CD1c-positive myeloid dendritic cell (primary cell): Measurements from ENCODE around the gene HEYL.

Source experiments
- DNase-seq: peaks from one replicate; pipeline ENCODE4 v3.0.0-alpha.2; 2016; ENCODE audit errors: extremely low spot score

HEYL gene

DNA sequence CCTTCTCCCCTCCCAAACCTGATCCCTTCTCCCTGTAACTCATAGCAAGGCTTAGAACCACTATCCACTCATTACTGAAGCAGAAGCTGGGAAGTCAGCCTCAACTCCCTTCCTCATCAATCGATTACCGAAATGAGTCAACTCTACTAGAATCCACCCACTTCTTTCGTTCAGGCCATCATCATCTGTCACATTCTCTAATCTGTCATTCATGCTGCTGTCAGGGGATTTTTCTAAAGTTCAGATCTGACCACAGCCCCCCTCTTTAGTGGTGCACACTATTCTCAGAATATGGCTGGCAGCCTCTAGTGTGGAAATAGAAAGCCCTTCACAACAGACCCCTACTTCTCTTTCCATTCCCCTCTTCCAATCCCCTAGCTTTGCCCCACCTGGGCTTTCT, 27.3 kb upstream of the HEYL start:
- DNase-seq: peak; percentile 10

DNA sequence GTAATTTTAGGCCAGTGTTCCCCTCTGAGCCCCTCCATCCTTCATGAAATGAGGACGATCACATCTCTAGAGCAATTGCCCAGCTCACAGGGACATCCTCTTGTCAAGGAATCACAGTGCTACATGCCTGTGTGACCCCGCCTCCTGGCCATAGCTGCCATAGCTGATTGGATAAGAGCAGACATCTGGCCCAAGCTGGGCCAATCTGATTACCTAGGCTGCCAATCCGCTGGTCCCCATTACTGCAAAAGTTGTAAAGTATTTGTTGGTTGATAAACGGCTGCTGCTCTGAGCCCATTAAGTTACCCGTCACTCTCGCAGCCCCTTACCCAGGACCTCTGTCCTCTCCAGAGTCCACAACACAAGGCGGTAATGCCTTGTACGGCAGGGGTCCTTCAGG, 24.1 kb upstream of the HEYL start:
- DNase-seq: peak; percentile 6

DNA sequence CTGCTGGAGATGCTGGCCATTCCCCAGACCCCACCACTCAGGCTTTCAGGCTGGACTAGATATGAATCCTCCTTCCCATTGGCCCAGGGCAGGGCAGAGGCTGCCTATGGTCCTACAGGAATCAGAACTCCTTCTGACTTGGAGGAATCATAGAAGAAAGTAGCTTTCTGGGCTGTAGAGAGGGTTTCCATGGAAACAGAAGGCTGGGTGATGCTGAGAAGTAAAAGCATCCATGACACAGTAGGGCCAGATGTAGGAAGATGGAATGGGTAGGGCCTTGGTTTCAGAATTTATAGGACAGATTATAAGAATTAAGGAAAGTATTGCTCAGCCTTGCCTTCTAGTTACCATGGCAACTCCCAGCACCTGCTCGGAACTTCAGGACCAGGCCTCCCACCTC, 23.4 kb upstream of the HEYL start:
- DNase-seq: no peak

DNA sequence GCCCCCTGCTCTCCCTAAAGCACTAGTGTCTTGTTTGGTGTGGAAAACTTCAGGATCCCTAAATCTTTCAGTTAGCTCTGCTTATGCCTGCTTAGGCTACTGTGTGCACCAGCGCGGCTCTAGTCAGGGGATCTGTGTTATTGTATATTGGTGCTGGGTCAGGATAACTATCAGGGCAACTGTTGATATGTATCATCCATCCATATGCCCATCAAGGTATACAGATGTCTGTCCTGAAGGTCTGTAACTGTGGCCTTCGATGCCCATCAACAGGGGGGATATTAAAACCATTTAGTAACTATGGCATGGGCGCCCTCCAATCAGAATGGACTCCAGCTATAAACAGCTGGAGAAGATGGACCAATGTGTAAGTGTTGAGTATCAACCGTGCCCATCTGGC, 20.1 kb upstream of the HEYL start:
- DNase-seq: no peak

DNA sequence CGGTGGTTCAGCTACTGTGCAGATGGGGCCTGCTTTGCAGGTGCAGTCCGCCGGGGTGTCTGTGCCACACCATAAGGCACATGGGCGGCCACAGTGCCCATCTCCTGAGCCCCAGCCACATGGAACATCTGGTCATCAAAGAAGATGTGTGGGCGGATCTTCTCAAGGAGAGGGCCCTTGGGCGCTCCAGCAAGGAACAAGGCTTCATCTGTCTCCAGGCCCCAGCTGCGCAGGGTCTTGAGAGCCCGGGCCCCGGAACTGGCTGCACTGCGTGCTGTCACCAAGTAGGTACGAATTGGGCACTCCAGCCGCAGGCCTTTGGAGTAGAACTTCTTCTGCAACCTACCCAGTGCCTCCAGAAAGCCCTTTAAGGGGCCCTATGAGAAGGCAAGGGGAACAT, 19.7 kb upstream of the HEYL start:
- no peak for DNase-seq

DNA sequence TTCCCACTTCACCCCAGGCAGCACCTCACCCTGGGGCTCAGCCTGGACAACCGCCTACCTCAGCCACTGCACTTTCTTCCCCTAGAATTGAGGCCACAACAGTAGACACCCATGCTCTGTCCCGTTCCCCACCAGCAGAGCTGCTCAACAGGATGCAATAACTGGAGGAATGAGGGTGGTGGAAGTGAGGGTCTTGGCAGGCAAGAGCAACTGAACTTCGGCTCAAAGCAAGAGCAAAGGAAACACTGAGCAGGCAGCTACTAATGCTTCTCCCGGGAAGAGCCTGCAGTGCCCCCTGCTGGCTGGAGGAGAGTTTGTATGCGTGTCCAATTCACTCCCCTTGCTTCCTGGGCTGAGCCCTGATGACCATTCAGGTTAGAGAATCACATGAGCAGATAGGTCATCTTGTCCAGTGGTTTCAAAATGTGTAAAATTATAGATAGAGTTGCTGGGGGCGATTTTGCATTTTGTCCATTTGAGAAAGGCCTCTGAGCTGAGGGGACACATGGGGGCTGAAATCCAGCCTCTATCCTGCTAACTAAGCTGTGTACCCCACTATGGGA, 18.6 kb upstream of the HEYL start:
- peak; percentile 79 for DNase-seq

DNA sequence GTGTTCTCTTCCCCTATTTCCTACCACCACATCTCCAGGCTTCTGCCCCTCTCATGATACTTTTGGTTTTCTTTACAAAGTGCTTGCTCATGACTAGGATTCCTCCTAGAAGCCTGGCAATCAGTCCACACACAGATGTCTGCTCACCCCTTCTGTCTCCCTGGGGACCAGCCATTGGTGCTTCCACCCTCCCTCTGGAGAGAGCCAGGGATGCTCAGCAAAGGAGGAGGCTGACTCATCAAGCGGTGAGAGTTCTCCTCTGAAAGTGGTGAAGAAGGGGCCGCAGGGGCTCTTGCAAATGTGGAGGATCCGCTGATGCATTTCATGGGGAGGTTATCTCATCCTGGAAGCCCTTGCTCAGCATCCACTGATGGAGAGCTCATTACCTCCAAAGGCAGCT, 18.0 kb upstream of the HEYL start:
- DNase-seq: no peak

DNA sequence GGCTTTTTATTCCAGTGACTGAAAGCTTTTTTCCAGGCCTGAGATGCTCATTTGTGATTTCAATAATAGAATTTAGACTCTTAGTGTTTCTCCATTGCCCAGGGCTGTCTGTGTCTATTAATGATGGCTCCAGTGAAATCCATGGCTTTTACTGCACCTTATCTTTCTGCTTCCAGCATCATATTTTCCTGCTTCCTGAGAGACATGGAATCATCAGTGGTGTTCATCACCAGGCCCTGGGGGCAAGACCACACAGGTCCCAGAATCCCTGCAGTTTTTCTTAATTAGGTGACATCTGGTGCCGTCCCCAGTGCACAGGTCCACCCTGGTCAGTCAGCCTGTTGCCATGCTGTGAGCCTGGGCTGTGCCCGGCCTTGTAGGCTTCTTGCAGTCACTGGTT, 16.9 kb upstream of the HEYL start:
- no peak for DNase-seq

DNA sequence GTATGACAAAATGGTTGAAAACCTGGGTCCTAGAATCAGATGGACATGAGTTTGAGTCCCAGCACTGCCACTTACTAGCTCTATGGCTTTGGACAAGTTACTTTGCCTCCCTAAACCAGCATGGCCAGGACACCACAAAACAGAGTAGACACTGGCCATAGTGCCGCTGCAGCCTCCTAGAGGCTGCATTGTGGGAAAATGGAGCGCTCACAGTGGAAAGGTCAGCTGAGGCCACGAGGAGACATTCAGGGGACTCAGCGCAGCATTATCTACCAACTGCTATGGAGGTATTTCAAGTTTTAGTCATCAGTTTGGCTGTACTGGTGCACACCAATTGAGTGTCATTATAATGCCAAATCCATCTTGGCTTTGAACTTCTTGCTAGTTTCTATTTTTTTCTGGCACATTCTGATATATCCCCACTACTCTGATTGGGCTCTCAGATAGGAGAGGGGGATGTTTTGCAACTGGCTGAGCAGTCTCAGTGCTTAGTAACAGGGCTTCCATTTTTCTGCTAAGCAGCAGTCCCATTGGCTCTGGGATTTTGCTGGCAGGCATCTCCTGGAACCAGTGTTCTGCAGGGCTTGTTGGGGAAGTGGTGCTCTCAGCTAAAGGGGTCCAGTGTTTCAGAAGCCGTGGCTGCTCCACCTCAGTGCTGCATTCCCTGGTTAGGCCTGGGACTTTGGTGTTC, 16.3 kb upstream of the HEYL start:
- DNase-seq: no peak

DNA sequence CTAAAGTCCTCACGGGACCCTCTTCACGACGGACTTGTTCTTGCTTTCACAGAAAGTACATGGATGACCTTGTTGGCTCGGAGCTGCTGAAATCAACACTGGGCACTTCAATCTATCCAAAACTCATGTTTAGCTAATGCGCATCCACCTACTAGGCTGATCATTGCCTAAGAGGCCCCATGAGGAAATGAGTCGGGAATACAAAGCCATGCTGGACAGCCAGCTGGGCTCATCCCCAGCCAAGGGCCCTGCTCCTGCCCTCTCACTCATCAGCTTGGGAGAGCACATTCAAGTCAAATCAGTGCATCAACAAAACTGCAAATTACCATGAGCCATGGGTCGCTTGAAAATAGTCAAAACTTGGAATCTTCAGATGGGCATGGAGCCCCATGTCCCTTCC, 14.8 kb upstream of the HEYL start:
- no peak for DNase-seq

DNA sequence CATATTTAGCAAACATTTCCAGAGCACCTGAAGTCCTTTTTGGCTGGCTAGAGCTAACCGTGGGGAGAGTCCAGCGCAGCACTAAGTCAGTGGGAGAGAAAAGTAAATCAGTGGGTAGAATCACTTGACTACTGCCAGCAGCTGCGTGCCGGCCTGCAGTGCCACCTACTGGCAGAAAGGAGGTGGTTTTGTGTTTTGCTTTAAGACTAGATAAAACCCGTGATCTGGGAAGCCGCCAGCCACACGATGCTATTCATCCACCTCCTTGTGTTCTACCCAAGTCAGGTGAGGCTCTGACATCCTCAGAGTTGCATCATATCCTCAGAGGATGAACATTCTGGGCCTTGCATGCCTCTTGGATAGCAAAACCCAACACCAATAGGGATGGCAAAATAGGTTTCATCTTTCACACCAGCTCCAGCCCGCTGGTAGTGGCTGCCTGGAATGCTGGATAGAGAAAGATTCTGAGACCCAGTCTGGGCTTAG, 14.1 kb upstream of the HEYL start:
- peak; percentile 79 for DNase-seq

DNA sequence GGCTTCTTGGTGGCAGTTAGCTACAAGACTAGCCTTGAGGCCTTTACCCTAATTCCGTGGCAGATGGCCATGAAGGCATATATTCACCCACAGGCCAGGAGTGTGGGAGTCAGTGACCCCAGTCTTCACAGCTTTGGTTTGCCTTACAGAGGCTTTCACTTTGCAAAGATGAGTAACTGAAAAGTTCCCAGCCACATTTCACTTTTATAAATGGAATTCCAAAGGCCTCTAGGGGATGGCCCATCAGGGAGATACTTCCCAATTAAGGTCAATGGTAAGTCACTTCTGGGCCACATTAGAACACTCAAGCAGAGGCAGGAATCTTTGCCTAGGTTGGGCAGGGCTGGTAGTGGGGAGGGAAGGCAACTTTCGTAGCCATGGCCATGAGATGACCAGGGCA, 13.1 kb upstream of the HEYL start:
- no peak for DNase-seq

DNA sequence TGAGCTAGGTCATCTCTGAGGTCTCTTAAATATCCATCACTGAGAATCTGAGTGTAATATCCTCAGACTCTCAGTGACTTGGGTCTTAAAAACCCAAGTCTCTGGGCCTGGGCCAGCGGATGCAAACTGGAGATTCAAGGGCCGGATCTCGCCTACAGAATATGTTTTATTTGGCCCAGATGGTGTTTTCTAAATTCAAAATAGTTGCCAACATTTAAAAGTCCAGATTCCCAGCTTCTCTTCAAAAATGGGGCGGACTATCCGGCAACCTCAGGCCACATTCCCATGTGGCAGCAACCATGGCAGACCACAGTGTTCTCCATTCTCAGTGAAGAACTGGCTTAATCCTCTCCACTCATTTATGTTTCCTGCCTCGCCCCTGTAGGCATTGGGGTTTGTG, 12.7 kb upstream of the HEYL start:
- DNase-seq: no peak

DNA sequence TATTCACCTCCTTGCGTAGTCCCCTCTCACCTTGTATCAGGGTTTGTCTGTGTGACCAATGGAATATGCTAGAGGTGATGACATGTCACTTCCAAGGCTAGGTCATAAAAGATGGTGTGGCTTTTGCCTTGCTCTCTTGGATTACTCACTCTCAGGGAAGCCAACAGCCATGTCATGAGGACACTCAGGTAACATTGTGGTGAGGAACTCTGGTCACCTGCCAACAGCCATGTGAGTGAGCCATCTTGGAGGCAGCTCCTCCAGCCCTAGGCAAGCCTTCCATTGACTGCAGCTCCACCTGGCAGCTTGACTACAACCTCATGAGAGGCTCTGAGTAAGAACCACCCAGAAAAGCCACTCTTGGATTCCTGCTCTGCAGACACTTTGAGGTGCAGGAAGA, 11.0 kb upstream of the HEYL start:
- DNase-seq: no peak

DNA sequence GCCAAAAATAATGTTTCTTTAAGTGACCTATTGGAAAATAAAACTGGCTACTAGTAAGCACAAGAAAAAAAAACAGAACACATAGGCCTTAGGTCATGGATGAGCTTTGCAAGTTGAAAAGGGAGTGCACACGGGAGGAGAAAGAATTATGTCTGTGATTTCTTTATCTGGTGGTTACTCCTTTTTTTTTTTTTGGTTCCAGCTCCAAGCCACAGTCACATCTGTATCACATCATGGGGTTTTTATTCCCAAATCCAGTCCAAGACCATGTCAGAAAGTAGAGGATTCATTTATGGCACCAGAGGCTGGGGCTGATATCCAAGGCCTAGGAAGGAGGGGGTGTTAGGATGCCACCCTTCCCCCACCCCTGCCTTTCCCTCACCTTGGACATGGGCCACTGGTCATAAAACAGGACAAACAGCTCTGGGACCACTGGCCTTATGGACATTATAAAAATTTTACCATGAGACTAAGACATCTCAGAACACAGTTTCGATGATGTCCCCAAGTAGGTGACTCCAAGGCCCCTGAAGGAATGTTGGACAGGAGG, 10.3 kb upstream of the HEYL start:
- DNase-seq: no peak

DNA sequence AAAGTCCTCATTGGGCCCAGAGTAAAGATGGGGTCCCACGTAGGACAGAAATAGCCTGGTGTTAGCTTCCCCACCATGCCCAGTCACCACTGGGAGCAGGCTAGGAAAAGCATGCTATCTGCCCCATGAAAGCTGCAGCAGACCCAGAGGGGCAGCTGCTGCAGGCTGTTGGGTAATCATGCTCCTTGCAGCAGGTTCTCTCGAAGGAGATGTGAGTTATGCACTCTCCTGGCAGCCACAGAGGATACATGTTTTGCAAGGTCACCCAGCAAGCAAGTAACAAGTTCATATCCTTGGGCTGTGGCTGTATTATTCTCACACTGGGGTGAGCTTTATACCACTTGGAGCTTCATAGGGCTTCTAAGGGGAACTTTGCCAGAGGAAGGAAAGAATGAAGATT, 9.1 kb upstream of the HEYL start:
- DNase-seq: no peak

DNA sequence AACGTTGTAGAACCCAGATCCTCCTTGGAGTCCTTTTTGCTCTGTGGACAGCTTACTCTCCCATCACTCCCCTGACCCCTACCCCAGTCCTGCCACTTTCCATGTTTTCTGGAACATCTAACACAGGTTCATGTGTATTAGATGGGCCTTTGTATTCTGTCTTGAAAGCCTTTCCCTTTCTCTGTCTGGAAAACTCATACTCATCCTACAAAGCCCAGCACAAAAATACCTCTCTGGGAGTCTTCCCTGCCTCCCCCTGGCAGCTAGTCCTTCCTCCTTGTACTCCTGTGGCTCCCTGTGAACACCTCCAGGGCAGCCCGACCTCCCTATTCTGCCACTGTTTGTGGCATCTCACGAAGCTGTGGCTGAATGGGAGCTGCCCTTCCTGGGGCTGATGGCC, 7.8 kb upstream of the HEYL start:
- no peak for DNase-seq

DNA sequence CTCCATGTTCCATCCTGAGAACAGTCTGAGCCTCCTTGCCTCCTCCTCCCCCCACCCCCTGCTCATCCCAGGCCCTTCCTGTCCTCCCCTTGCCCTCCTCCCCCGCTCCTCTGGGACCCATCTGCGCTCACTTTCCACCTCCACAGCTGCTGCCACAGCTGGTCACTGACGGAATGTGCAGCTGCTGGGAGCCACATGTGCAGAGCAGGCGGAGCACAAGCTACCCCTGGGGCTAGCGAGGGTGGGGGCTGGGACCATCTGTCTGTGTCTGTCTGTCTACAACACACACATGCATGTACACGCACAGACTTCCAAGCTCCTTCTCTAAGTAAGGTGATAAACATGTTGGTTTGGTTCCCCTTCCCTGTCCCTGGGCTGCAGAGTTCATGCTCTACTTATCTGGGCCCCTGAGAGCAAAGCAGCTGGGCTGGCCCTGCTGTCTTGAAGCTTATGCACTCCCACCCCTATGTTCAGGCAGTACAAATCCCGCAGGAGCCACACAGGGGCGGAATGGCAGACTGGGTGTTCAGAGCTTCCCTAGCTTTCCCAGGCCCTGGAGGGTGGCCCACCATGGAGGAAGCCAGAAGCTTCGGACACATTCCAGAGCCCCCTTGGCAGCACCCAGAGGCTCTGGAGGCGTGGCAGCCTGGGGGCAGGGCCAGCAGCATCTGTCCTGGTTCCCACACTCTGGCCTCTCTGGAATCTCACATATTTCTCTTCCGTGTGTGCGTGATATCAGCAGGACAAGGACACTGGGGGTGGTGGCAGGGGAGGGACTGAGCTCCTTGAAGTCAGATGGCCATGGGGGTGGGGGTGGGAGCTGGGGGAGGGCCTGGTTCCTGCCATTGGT, 7.0 kb upstream of the HEYL start:
- DNase-seq: no peak

DNA sequence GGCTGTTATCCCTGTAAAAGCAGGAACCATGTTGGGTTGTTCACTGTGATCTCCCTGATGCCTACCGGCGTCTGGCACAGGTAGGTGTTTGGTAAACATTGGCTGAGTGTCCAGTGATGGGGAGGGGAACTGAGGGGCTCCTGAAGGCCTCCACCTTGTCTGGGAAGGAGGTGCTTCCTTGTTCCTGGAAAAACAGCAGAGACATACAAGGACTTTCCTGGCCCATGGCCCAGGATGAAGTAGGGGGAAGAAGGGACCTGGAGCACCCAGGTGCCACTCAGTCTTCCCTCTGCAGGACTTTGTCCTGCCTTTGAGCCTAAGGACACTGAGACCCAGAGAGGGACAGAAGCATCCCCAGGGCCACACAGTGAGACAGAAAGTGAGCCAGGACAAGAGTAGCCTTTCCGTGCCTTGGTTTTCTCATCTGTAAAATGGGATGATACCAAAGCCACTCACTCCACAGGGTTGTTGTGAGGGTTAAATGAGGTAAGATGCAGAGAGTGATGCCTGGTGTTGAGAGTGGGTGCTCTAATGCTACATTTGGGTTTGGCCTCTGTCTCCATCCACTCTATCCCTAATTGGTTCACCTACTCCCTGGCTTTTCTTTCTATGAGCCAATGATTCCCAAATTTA, 6.1 kb upstream of the HEYL start:
- no peak for DNase-seq

DNA sequence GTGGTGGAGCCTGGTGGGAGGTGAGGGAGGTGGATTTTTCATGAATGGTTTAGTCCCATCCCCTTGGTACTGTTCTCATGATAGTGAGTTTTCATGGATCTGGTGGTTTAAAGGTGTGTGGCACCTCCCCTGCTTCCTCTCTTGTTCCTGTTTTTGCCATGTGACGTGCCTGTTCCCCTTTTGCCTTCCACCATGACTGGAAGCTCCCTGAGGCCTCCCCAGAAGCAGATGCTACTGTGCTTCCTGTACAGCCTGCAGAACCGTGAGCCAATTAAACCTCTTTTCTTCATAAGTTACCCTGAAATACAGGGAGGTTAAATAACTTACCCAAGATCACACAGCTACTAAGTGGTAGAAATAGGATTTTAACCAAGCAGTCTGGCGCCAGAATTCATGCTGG, 4.3 kb upstream of the HEYL start:
- DNase-seq: no peak

DNA sequence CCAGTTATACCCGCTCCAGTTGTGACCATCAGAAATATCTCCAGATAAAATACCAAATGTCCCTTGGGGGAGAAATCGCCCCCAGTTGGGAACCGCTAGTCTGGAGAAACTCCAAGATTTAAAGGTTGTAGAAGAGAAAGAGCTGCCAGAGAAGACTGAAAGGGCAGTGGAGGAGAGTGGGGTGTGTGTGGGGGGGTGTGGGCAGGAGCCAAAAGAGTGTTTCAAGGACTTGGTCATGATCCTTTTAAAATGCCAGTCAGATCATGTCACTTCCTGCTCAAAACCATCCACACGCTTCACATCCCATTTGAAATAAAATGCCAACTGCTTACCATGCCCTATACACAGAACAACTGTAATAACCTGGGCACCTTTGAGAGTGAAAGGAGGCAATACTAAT, 3.4 kb upstream of the HEYL start:
- no peak for DNase-seq

DNA sequence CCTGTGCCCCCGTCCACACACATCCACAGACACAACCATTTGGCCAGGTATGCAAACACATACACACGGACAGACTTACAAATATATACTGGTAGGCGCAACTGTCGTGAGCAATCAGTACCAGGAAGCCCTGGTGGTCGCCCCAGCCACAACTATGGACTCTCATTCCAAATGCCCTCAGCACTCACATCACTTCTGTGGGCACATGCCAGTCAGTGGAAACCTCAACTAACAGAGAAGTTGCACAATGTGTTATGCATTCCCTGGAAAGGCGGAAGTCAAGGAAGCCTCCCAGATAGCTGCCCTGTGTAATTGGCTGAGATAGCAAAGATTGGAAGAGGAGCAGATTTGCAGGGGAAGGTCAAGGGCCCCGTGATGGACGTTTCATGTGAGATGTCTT, 1.4 kb upstream of the HEYL start:
- DNase-seq: no peak
